Right atrium auricular region (tissue), 2 donors: ENCODE results near the gene GUCA2A. TPM values are rescaled to one million over a fixed set of nuclear protein-coding genes. Genes with fewer than 3 reads are reported as not detected.
"Not testable (repeated sequence)": the region's sequence is repeated elsewhere in the genome, so short reads cannot be mapped to it uniquely, and the experiment has no call there.

ENCODE experiments used
- DNase-seq: peaks from one replicate; pipeline ENCODE4 v3.0.0-alpha.2; 2019; ENCODE audit warnings: low spot score
- H3K27ac ChIP-seq, 2 donors: fragments of 200-600 bp; sonication (generic); 1 replicate in 1 of 2; 2 replicates in 1 of 2; pipeline ENCODE4 v1.5.1; 2016 to 2019
- H3K27me3 ChIP-seq, 2 donors: fragments of 200-600 bp; sonication (generic); one replicate each; pipeline versions ENCODE4 v1.5.1 to v1.6.0; 2017 to 2019
- H3K36me3 ChIP-seq: fragments of 200-600 bp; sonication (generic); one replicate; pipeline ENCODE4 v1.5.1; 2016
- H3K4me1 ChIP-seq, 2 donors: fragments of 200-600 bp; sonication (generic); one replicate each; pipeline versions ENCODE4 v1.5.1 to v1.6.0; 2017 to 2019
- H3K4me3 ChIP-seq, 2 donors: fragments of 200-600 bp; sonication (generic); 1 replicate in 1 of 2; 2 replicates in 1 of 2; pipeline ENCODE4 v1.5.1; 2017 to 2019; ENCODE audit warnings: mild to moderate bottlenecking in 1 of 2, moderate library complexity in 1 of 2
- H3K9me3 ChIP-seq, 2 donors: fragments of 200-600 bp; sonication (generic); one replicate each; pipeline ENCODE4 v1.5.1; 2019
- total RNA-seq, 2 donors: library from RNA; depleted of rRNA; stranded (reverse); fragments of >200 nt; gene quantifications; one replicate each; pipeline ENCODE4 v1.1.0, GENCODE V29; 2016
- TF ChIP-seq, protein P1 (sequence below), 2 donors: fragments of 200-600 bp; sonication (generic); IDR thresholded peaks; one replicate each; pipeline ENCODE4 v1.5.1; 2019; ENCODE audit warnings: antibody characterized with exemption in 2 of 2

GUCA2A gene, protein sequence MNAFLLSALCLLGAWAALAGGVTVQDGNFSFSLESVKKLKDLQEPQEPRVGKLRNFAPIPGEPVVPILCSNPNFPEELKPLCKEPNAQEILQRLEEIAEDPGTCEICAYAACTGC
- not detected for total RNA-seq

DNA sequence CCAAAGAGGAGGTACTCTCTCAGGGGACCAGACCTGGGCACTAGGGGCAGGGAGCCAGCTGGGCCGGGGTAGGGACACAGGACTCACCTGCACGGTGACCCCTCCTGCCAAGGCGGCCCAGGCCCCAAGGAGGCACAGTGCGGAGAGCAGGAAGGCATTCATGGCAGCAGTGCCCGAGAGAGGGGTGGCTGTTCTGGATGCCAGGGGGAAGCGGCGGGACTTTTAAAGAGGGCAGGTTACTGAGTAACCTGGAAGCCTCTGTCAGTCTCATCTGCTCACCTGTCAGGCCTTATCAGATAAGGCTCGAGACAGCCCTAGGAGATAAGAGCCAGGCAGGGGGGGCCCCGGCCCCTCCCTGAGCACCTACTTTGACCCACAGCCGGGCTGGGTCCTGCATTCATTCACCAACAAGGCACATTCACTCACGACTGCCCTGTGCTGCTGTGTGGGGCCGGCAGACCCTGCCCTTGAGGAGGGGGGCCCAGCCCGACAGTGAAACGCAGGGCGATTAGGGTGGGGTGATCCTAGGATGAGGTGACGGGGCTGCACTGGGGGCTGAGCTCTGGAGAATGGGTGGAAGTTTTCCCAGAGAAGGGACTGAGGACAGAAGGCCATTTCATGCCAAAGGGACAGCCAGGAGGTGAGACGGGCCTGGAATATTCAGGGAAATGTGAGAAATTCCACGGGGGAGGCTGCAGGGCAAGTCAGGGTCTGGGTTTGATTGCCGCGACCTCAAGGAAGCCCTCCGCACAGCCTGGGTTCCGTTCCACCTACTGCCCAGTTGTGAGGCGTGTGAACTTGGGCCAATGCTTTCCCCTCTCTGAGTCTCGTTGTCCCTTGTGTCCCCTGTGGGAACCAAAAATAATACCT, at the start of gene GUCA2A:
Gene GUCA2A, minus strand, starts transcription at position 195 of the 870 bp plus-strand sequence. Its CDS starts 33 bp downstream, at position 162.
- Histone ChIP-seq H3K36me3 (no peaks in the 10 kb centered on the region), H3K4me3 (no peak within 1 kb of the TSS), H3K9me3 (peaks cover 0 to 7% of the 10 kb centered on the region in 2 donors), H3K4me1 (peaks cover 0 to 21% of the 10 kb centered on the region in 2 donors), H3K27me3 (no peaks in the 10 kb centered on the region), H3K27ac (peak within 1 kb of the TSS in 1 of 2 donors; percentile 42)
- TF ChIP-seq, protein P1, sequence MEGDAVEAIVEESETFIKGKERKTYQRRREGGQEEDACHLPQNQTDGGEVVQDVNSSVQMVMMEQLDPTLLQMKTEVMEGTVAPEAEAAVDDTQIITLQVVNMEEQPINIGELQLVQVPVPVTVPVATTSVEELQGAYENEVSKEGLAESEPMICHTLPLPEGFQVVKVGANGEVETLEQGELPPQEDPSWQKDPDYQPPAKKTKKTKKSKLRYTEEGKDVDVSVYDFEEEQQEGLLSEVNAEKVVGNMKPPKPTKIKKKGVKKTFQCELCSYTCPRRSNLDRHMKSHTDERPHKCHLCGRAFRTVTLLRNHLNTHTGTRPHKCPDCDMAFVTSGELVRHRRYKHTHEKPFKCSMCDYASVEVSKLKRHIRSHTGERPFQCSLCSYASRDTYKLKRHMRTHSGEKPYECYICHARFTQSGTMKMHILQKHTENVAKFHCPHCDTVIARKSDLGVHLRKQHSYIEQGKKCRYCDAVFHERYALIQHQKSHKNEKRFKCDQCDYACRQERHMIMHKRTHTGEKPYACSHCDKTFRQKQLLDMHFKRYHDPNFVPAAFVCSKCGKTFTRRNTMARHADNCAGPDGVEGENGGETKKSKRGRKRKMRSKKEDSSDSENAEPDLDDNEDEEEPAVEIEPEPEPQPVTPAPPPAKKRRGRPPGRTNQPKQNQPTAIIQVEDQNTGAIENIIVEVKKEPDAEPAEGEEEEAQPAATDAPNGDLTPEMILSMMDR (IDR thresholded peaks at IDR 0.05): no peak
- DNase-seq: no peak

DNA sequence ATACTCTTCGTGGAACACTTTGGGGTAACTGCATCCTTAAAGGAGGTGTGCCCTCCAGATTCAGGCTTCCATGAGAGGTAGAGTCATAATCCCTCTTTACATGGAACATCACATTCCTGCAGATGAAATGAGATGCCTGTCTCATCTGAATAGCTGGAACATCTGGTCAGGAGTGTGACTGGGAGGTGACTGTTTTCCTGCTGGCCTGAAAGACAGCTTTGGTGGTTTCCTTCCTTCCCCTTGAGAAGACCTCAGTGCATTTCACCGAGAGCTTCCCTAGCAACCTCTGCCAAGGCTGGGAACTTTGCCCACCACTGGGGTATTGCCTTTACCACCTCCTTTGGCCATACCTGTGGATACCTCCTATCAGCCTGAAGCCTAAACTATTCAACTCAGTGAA, 46.7 kb upstream of the GUCA2A start:
- Histone ChIP-seq H3K9me3 (peaks cover 0 to 5% of the 10 kb centered on the region in 2 donors), H3K27ac (no peak overlapping the region), H3K27me3 (no peaks in the 10 kb centered on the region), H3K4me3 (no peak overlapping the region), H3K4me1 (peaks cover 0 to 28% of the 10 kb centered on the region in 2 donors), H3K36me3 (no peaks in the 10 kb centered on the region)
- TF ChIP-seq, protein P1 (IDR thresholded peaks at IDR 0.05): no peak
- no peak for DNase-seq

DNA sequence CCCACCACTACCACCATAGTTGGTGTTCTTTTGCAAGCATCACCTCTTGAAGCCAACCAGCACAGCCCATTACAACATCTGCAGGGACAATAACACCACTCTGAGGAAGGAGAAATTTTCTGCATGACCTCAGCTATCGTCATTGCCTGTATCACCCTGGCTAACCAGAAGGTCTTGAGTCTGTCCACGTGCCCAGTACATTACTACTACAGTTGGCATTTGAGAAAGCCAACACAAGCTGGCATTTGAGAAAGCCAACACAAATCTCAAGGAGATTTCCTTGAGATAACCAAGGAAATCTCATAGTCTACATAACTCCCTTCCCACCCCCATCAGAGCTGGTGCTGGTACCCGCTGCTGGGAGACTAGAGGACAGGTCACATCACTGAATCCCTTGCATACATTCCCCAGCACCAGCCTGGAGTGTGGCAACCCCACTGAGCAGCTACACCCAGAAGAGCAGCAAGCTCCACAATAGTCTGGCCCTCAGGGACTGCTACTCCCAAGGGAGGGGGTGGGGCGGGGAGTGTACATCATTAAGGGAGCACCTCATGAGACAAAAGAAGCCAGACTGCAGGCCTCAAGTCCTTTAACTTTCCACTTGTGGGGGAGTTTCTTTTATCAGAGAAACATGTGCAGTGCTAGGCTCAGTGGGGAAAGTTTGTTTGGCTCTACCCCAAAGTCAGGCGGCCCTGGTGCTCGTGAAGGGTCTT, 46.0 kb upstream of the GUCA2A start:
- H3K4me1 ChIP-seq: peaks cover 0 to 28% of the 10 kb centered on the region in 2 donors
- no peak overlapping the region for H3K4me3 ChIP-seq
- TF ChIP-seq, protein P1 (IDR thresholded peaks at IDR 0.05): no peak
- no peaks in the 10 kb centered on the region for H3K36me3 ChIP-seq
- H3K27ac ChIP-seq: no peak overlapping the region
- no peak for DNase-seq
- peaks cover 0 to 5% of the 10 kb centered on the region in 2 donors for H3K9me3 ChIP-seq
- no peaks in the 10 kb centered on the region for H3K27me3 ChIP-seq

DNA sequence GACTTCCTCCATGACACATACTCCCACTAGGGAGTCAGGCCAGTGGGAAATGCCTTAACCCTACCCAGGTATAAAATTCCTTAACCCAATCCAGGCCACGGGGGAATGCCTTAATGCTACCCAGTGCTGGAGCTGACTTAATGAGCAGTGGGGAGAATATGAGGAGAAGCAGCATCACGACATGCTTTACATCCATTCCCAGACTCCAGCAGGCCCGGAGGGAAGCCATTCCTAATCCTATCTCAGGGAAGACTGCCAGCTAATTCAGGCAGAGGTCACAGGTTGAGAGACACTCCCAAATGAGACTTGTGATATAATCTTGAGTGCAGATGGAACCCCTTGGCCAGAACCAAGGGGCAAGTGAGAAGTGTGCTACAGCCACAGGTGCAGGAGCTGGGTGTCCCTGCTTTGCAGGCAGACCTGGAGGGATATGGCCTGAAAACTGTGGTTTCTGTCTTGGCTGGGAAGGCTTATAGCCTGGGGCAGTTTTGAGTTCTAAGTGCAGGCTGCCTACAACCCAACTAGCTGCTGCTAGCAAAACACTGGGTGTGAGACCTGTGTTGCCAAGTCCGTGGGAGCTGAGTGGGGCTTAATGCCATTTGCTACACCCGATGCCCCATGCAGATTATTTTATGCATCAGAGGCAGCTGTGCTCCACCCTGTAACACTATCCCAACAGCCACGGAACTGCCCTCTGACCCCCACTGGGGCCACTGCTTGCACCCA, 45.1 kb upstream of the GUCA2A start:
- Histone ChIP-seq H3K4me1 (peaks cover 0 to 26% of the 10 kb centered on the region in 2 donors), H3K27me3 (no peaks in the 10 kb centered on the region), H3K36me3 (no peaks in the 10 kb centered on the region), H3K27ac (no peak overlapping the region), H3K9me3 (peaks cover 0 to 5% of the 10 kb centered on the region in 2 donors), H3K4me3 (no peak overlapping the region)
- TF ChIP-seq, protein P1 (IDR thresholded peaks at IDR 0.05): no peak
- DNase-seq: no peak

DNA sequence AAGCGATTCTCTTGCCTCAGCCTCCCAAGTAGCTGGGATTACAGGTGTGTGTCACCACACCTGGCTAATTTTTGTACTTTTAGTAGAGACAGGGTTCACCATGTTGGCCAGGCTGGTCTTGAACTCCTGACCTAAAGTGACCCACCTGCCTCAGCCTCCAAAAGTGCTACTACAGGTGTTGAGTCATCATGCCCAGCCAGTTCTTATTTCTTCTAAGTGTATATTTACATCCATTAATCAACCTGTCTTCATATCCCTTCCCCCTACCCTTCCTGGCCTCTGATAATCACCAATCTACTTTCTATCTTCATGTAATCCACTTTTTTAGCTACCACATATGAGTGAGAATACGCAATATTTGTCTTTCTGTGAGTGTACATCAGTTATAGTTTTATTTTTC, 42.4 kb upstream of the GUCA2A start:
- not testable (repeated sequence) for DNase-seq, H3K9me3 ChIP-seq, H3K27ac ChIP-seq, H3K36me3 ChIP-seq, H3K27me3 ChIP-seq, H3K4me3 ChIP-seq
- H3K4me1 ChIP-seq: peaks cover 0 to 21% of the 10 kb centered on the region in 2 donors
